OCI-LY1 (cell line): ENCODE data around the gene WHRN.

Experiments
- H2AFZ ChIP-seq: fragments of 200-600 bp; sonication (generic), shearing (Covaris generic); 2 replicates; pipeline ENCODE4 v1.6.0; 2014; ENCODE audit warnings: antibody characterized with exemption, mild to moderate bottlenecking, low read length
- H3F3A ChIP-seq: fragments of 200-600 bp; sonication (generic), shearing (Covaris generic); 2 replicates; pipeline ENCODE4 v1.6.0; 2014; ENCODE audit warnings: mild to moderate bottlenecking, antibody characterized with exemption, low read length, moderate library complexity; ENCODE audit not compliant: insufficient read depth
- H3K27ac ChIP-seq: fragments of 200-600 bp; sonication (generic); 2 replicates; pipeline ENCODE4 v1.5.1; 2014; ENCODE audit warnings: low read length, mixed run types, mild to moderate bottlenecking, low read depth; ENCODE audit not compliant: poor library complexity, severe bottlenecking
- H3K27me3 ChIP-seq: fragments of 200-600 bp; sonication (generic); 2 replicates; pipeline ENCODE4 v1.6.0; 2014; ENCODE audit warnings: antibody characterized with exemption, mild to moderate bottlenecking, low read length, moderate library complexity; ENCODE audit not compliant: insufficient read depth
- H3K36me3 ChIP-seq: fragments of 200-600 bp; sonication (generic); 2 replicates; pipeline ENCODE4 v1.6.1; 2014; ENCODE audit warnings: mild to moderate bottlenecking, antibody characterized with exemption, low read length, moderate library complexity, mixed read lengths; ENCODE audit not compliant: insufficient read depth
- H3K4me1 ChIP-seq: fragments of 200-600 bp; sonication (generic); 2 replicates; pipeline ENCODE4 v1.5.1; 2014; ENCODE audit warnings: mild to moderate bottlenecking, low read length, moderate library complexity; ENCODE audit not compliant: insufficient read depth, severe bottlenecking
- H3K4me2 ChIP-seq: fragments of 200-600 bp; sonication (generic), shearing (Covaris generic); 2 replicates; pipeline ENCODE4 v1.6.1; 2014; ENCODE audit warnings: low read length
- H3K4me3 ChIP-seq: fragments of 200-600 bp; sonication (generic); 2 replicates; pipeline ENCODE4 v1.5.1; 2014; ENCODE audit warnings: low read length, low read depth, mild to moderate bottlenecking, mixed read lengths; ENCODE audit not compliant: poor library complexity, severe bottlenecking
- H3K79me2 ChIP-seq: fragments of 200-600 bp; shearing (Covaris generic); 2 replicates; pipeline ENCODE4 v1.6.1; 2016; ENCODE audit warnings: mixed run types, low read length, mixed read lengths; ENCODE audit not compliant: insufficient read depth
- H3K9ac ChIP-seq: fragments of 200-600 bp; sonication (generic), shearing (Covaris generic); 2 replicates; pipeline ENCODE4 v1.6.1; 2014; ENCODE audit warnings: mild to moderate bottlenecking, low read length, mixed read lengths
- H3K9me2 ChIP-seq: fragments of 200-600 bp; sonication (generic), shearing (Covaris generic); 2 replicates; pipeline ENCODE4 v1.6.1; 2014; ENCODE audit warnings: low read depth, mild to moderate bottlenecking, low read length, mixed read lengths
- H3K9me3 ChIP-seq: fragments of 200-600 bp; shearing (Covaris generic); 2 replicates; pipeline ENCODE4 v1.6.1; 2014; ENCODE audit warnings: low read length, mixed read lengths
- H4K20me1 ChIP-seq: fragments of 200-600 bp; sonication (generic), shearing (Covaris generic); 2 replicates; pipeline ENCODE4 v1.6.0; 2016; ENCODE audit warnings: mild to moderate bottlenecking, low read length; ENCODE audit not compliant: insufficient read depth
- CTCF ChIP-seq: fragments of 200-600 bp; sonication (generic), shearing (Covaris generic); IDR thresholded peaks from 2 replicates; pipeline ENCODE4 v1.5.1; 2017; ENCODE audit warnings: mild to moderate bottlenecking, antibody characterized with exemption, low read length, moderate library complexity, mixed read lengths
- EZH2 ChIP-seq: fragments of 200-600 bp; sonication (generic), shearing (Covaris generic); IDR thresholded peaks from 2 replicates; pipeline ENCODE4 v1.8.0; 2017; ENCODE audit warnings: borderline replicate concordance, mixed run types, mild to moderate bottlenecking, antibody characterized with exemption, low read length, moderate library complexity, mixed read lengths

WHRN gene

GRCh38 chr9:114449236-114449635, 56.0 kb downstream of the WHRN start:
- Histone ChIP-seq H3K4me3 (no peak overlapping the region), H3K27ac (no peak overlapping the region), H3K79me2 (no peaks in the 10 kb centered on the region), H3K9ac (no peak overlapping the region), H3K27me3 (no peaks in the 10 kb centered on the region), H3F3A (no peaks in the 10 kb centered on the region), H3K4me1 (peaks cover 22% of the 10 kb centered on the region), H3K9me2 (no peaks in the 10 kb centered on the region), H2AFZ (no peak overlapping the region), H3K4me2 (no peak overlapping the region), H4K20me1 (no peaks in the 10 kb centered on the region), H3K9me3 (peaks cover 4% of the 10 kb centered on the region; the same call in 1 of the 2 replicates), H3K36me3 (no peaks in the 10 kb centered on the region; the same call in 1 of the 2 replicates)
- TF ChIP-seq CTCF: no peak
- no peak for TF ChIP-seq EZH2

DNA sequence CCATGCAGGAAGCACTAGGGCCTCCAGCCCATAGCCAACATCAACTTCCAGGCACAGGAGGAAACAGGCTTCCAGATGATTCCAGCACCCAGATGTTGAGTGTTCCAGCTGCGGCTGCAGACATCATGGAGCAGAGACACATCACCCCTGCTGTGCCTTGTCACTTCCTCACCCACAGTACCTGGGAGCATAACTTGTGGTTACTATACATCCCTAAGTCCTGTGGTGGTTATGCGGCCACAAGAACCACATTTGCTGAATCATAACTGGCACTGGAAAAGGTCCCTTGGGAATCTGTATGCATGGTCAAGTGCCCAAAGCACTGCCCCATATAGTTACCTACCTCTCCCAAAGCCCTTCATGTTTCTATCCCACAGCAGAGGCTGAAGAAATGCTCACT, 56.6 kb downstream of the WHRN start:
- Histone ChIP-seq H3K4me1 (peaks cover 22% of the 10 kb centered on the region), H3K36me3 (no peaks in the 10 kb centered on the region; the same call in 1 of the 2 replicates), H3K27me3 (no peaks in the 10 kb centered on the region; the same call in 1 of the 2 replicates), H4K20me1 (no peaks in the 10 kb centered on the region), H2AFZ (no peak overlapping the region), H3K9me2 (no peaks in the 10 kb centered on the region), H3F3A (no peaks in the 10 kb centered on the region), H3K4me2 (no peak overlapping the region), H3K9ac (no peak overlapping the region), H3K4me3 (no peak overlapping the region), H3K9me3 (peaks cover 3% of the 10 kb centered on the region; the same call in 1 of the 2 replicates), H3K79me2 (no peaks in the 10 kb centered on the region), H3K27ac (no peak overlapping the region)
- TF ChIP-seq EZH2 (no peak), CTCF (no peak)

GRCh38 chr9:114446672-114447450, 58.4 kb downstream of the WHRN start:
- Histone ChIP-seq H3F3A (no peaks in the 10 kb centered on the region), H3K9me3 (peaks cover 8% of the 10 kb centered on the region; the same call in 1 of the 2 replicates), H3K27me3 (peaks cover 3% of the 10 kb centered on the region; the same call in 1 of the 2 replicates), H3K4me3 (no peak overlapping the region), H2AFZ (no peak overlapping the region), H3K79me2 (no peaks in the 10 kb centered on the region), H3K9ac (no peak overlapping the region), H3K4me1 (peaks cover 9% of the 10 kb centered on the region), H3K4me2 (no peak overlapping the region), H3K27ac (no peak overlapping the region), H4K20me1 (no peaks in the 10 kb centered on the region), H3K36me3 (no peaks in the 10 kb centered on the region; the same call in 1 of the 2 replicates), H3K9me2 (no peaks in the 10 kb centered on the region)
- no peak for TF ChIP-seq EZH2
- TF ChIP-seq CTCF: no peak
